CD8-positive, alpha-beta memory T cell (primary cell): ENCODE data around the gene PIWIL1. TPM values are rescaled to one million over a fixed set of nuclear protein-coding genes. Genes with fewer than 3 reads are reported as not detected.

Experiments
- CTCF ChIA-PET: fragments of 350-600 bp; sonication (Branson Sonifier 250); formaldehyde crosslinking; loops from one replicate; lab custom pipeline; 2021; ENCODE audit warnings: antibody characterized with exemption; lab: Charles Lee
- POLR2A ChIA-PET: fragments of 350-600 bp; sonication (Branson Sonifier 250); formaldehyde crosslinking; loops from one replicate; lab custom pipeline; 2021; ENCODE audit warnings: antibody characterized with exemption; lab: Charles Lee
- DNase-seq, 5 donors: peaks; one replicate each; pipeline versions ENCODE4 v3.0.0 to v3.0.0-alpha.2; 2020 to 2022; ENCODE audit warnings: mixed read lengths in 1 of 5
- H3K27ac ChIP-seq: one replicate; pipeline ENCODE4 v1.7.0; 2013; ENCODE audit warnings: low read depth, mild to moderate bottlenecking, low read length, moderate library complexity
- H3K27me3 ChIP-seq: 2 replicates; pipeline ENCODE4 v1.7.0; 2013; ENCODE audit warnings: low read length, mild to moderate bottlenecking; ENCODE audit not compliant: insufficient read depth, poor library complexity, severe bottlenecking
- H3K36me3 ChIP-seq: 2 replicates; pipeline ENCODE4 v1.7.0; 2013; ENCODE audit warnings: mild to moderate bottlenecking, low read length, moderate library complexity; ENCODE audit not compliant: insufficient read depth
- H3K4me1 ChIP-seq: 2 replicates; pipeline ENCODE4 v1.7.0; 2013; ENCODE audit warnings: mild to moderate bottlenecking, low read length, moderate library complexity; ENCODE audit not compliant: insufficient read depth
- H3K4me3 ChIP-seq: 2 replicates; pipeline ENCODE4 v1.7.0; 2013; ENCODE audit warnings: mild to moderate bottlenecking, low read length
- H3K9me3 ChIP-seq: 2 replicates; pipeline ENCODE4 v1.7.0; 2013; ENCODE audit warnings: mild to moderate bottlenecking, low read length
- H3K27ac Mint-ChIP-seq, 8 donors: one replicate each; pipeline ENCODE4 v1.8.0; 2020 to 2021; ENCODE audit warnings: mixed read lengths in 8 of 8, mild to moderate bottlenecking in 6 of 8, inconsistent platforms in 3 of 8, moderate library complexity in 3 of 8
- H3K27me3 Mint-ChIP-seq, 2 donors: one replicate each; pipeline ENCODE4 v1.8.0; 2020 to 2021; ENCODE audit warnings: mixed read lengths in 2 of 2, mild to moderate bottlenecking in 1 of 2, moderate library complexity in 1 of 2
- H3K36me3 Mint-ChIP-seq, 3 donors: one replicate each; pipeline ENCODE4 v1.8.0; 2020 to 2021; ENCODE audit warnings: mixed read lengths in 3 of 3, inconsistent platforms in 1 of 3, mild to moderate bottlenecking in 1 of 3
- H3K4me1 Mint-ChIP-seq, 3 donors: one replicate each; pipeline ENCODE4 v1.8.0; 2020 to 2021; ENCODE audit warnings: mixed read lengths in 3 of 3, inconsistent platforms in 1 of 3, mild to moderate bottlenecking in 1 of 3
- H3K4me3 Mint-ChIP-seq, 7 donors: one replicate each; pipeline ENCODE4 v1.8.0; 2020 to 2021; ENCODE audit warnings: mixed read lengths in 7 of 7, mild to moderate bottlenecking in 6 of 7, moderate library complexity in 4 of 7, inconsistent platforms in 2 of 7
- H3K9me3 Mint-ChIP-seq, 5 donors: one replicate each; pipeline ENCODE4 v1.8.0; 2020 to 2022; ENCODE audit warnings: mixed read lengths in 5 of 5, mild to moderate bottlenecking in 3 of 5, moderate library complexity in 2 of 5, inconsistent platforms in 1 of 5
- polyA plus RNA-seq: library from polyadenylated mRNA; unstranded; fragments of 300-500 nt; fragmentation: Illumina TruSeq; gene quantifications from one replicate; pipeline ENCODE4 v1.2.3, GENCODE V29; 2021
- total RNA-seq, 2 experiments: library from RNA; stranded (reverse); gene quantifications; one replicate each; pipeline ENCODE4 v1.2.3, GENCODE V29; 2021

Gene PIWIL1
- total and polyA plus RNA-seq, 3 experiments from 2014 or later, result not detected

DNA sequence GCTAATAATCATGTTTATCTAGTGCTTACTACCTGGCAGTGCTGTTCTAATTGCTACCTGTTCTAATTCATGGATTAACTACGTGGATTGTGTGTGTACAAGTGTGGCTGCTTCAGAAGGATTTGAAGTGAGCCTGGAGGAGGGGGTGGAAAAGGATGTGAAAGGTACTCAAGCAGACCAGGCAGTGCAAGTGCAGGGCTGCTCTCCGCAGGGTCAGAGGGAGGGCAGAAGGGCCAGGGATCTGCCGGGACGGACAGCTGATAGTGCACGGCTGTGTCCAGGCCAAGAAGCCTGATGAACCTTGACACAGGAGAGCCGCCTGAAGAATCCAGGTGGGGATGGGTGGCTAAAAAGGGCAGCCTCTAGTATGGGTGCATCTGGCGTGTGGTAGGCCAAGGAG is 28.5 kb downstream of the PIWIL1 start:
- no peaks in the 10 kb centered on the region for H3K4me1 ChIP-seq
- no peaks in the 10 kb centered on the region for H3K9me3 ChIP-seq
- no peaks in the 10 kb centered on the region for H3K36me3 ChIP-seq
- POLR2A ChIA-PET, result no interaction called here
- CTCF ChIA-PET, result no interaction called here
- H3K4me1 Mint-ChIP-seq, result no peaks in the 10 kb centered on the region
- peaks cover 0 to 3% (median 0%) of the 10 kb centered on the region in 5 donors for H3K9me3 Mint-ChIP-seq
- no peak for DNase-seq
- no peak overlapping the region for H3K27ac ChIP-seq
- peaks cover 2 to 4% of the 10 kb centered on the region in 2 donors for H3K27me3 Mint-ChIP-seq
- H3K4me3 Mint-ChIP-seq, result no peak overlapping the region
- H3K36me3 Mint-ChIP-seq, result no peaks in the 10 kb centered on the region
- no peak overlapping the region for H3K4me3 ChIP-seq
- H3K27ac Mint-ChIP-seq, result no peak overlapping the region
- no peaks in the 10 kb centered on the region for H3K27me3 ChIP-seq

DNA sequence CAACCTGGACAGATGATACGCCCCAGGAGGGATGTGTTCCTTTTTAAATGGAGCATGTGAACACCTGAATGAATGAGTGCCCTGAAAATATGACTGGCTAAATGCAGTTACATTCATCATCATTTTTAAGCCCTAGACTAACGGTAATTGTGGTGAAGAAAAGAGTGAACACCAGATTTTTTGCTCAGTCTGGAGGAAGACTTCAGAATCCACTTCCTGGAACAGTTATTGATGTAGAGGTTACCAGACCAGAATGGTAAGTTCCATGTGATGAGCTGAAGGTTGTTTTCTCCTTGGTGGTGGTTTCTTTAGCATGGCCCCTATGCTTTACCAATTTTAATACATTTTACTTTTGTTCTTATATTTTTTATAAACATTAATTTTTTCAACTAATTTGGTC is 29.3 kb downstream of the PIWIL1 start:
- no peak overlapping the region for H3K27ac Mint-ChIP-seq
- no peak for DNase-seq

DNA sequence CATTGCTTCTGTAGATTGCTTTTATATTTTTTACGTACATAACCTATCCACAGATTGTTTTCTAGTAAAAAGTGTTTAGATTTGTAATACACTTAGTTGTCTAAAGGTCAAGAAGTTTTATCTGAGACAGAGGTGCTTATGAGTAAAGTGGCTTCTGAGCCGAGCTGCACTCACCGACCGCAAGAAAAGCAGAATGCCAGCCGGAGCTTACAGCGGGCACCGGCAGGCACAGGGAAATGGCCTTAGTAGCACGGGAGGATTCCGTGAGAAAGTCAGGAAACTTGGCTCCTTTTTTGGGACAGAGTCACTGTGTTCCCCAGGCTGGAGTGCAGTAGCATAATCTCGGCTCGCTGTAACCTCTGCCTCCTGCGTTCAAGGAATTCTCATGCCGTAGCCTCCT is 29.8 kb downstream of the PIWIL1 start:
- no peak for DNase-seq
- H3K36me3 ChIP-seq, result no peaks in the 10 kb centered on the region
- H3K27ac ChIP-seq, result no peak overlapping the region
- H3K4me3 Mint-ChIP-seq, result no peak overlapping the region
- peaks cover 0 to 3% (median 0%) of the 10 kb centered on the region in 5 donors for H3K9me3 Mint-ChIP-seq
- no peak overlapping the region for H3K27ac Mint-ChIP-seq
- H3K4me1 ChIP-seq, result no peaks in the 10 kb centered on the region
- no peak overlapping the region for H3K4me3 ChIP-seq
- ChIA-PET POLR2A (no interaction called here), CTCF (no interaction called here)
- peaks cover 2 to 4% of the 10 kb centered on the region in 2 donors for H3K27me3 Mint-ChIP-seq
- no peaks in the 10 kb centered on the region for H3K4me1 Mint-ChIP-seq
- H3K36me3 Mint-ChIP-seq, result no peaks in the 10 kb centered on the region
- no peaks in the 10 kb centered on the region for H3K27me3 ChIP-seq
- no peaks in the 10 kb centered on the region for H3K9me3 ChIP-seq

More for the DNA sequence above, 29.3 kb downstream of the PIWIL1 start:
- Mint-ChIP-seq H3K27me3 (peaks cover 2 to 4% of the 10 kb centered on the region in 2 donors), H3K9me3 (peaks cover 0 to 3% (median 0%) of the 10 kb centered on the region in 5 donors), H3K4me1 (no peaks in the 10 kb centered on the region), H3K4me3 (no peak overlapping the region), H3K36me3 (no peaks in the 10 kb centered on the region)
- no peaks in the 10 kb centered on the region for H3K4me1 ChIP-seq
- no peak overlapping the region for H3K4me3 ChIP-seq
- H3K27ac ChIP-seq, result no peak overlapping the region
- H3K9me3 ChIP-seq, result no peaks in the 10 kb centered on the region
- ChIA-PET POLR2A (no interaction called here), CTCF (no interaction called here)
- H3K36me3 ChIP-seq, result no peaks in the 10 kb centered on the region
- H3K27me3 ChIP-seq, result no peaks in the 10 kb centered on the region

DNA sequence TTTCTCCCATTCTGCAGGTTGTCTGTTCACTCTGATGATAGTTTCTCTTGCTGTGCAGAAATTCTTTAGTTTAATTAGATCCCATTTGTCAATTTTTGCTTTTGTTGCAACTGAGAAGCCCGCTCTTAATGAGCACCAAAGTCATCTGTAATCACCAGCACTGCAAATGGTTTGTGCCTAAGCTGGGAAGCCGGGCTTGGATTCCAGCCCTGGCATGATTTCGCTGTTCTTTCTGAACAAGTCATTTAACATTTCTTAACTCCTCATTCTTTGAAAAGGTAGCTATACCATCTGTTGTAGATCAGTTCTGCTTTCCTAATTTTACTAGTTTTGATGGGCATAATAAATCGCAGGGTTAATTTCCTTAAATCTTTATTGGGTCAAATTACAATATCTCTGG is 32.1 kb downstream of the PIWIL1 start:
- peaks cover 0 to 3% of the 10 kb centered on the region in 2 donors for H3K27me3 Mint-ChIP-seq
- Histone ChIP-seq H3K27me3 (no peaks in the 10 kb centered on the region), H3K4me1 (no peaks in the 10 kb centered on the region), H3K9me3 (no peaks in the 10 kb centered on the region), H3K4me3 (no peak overlapping the region), H3K36me3 (no peaks in the 10 kb centered on the region), H3K27ac (no peak overlapping the region)
- no peak overlapping the region for H3K27ac Mint-ChIP-seq
- peaks cover 0 to 3% (median 0%) of the 10 kb centered on the region in 5 donors for H3K9me3 Mint-ChIP-seq
- CTCF ChIA-PET, result no interaction called here
- POLR2A ChIA-PET, result no interaction called here
- H3K4me3 Mint-ChIP-seq, result no peak overlapping the region
- no peaks in the 10 kb centered on the region for H3K36me3 Mint-ChIP-seq
- no peaks in the 10 kb centered on the region for H3K4me1 Mint-ChIP-seq
- no peak for DNase-seq

DNA sequence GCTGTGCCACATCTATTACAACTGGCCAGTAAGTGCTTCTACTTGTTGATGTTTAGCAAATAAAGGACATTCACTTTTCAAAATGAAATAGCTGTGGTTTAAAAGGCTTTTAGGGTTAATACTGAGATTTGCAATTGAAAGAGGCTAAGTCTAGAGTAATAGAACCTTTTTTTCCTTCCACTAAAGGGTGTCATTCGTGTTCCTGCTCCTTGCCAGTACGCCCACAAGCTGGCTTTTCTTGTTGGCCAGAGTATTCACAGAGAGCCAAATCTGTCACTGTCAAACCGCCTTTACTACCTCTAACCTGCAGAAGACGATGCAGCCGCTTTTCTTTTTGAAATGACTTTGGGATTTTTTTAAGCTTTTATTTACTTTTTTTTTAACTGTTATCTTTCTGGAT is 33.6 kb downstream of the PIWIL1 start:
- Mint-ChIP-seq H3K27me3 (peaks cover 0 to 5% of the 10 kb centered on the region in 2 donors), H3K4me1 (no peaks in the 10 kb centered on the region)

DNA sequence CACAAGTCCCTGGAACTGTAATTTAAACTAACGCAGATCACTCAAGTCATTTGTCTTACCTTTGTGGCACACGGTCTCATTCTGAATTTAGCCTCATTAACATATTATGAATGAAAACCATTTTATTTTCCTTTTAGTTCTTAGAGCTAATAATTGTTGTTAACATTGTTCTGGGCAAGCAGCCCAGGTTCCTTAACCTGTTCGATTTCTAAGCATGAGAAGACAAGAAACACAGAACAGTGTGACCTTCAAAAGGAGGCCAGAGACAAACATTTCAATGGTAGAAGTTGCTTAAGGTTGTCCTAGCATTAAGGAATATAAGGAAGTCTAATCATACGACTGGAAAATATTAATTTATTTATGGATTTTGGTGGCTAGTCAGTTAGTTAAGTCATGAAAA is 35.2 kb downstream of the PIWIL1 start:
- Histone ChIP-seq H3K4me1 (no peaks in the 10 kb centered on the region), H3K36me3 (no peaks in the 10 kb centered on the region), H3K9me3 (no peaks in the 10 kb centered on the region), H3K27ac (no peak overlapping the region), H3K27me3 (no peaks in the 10 kb centered on the region), H3K4me3 (no peak overlapping the region)
- H3K4me3 Mint-ChIP-seq, result no peak overlapping the region
- H3K4me1 Mint-ChIP-seq, result no peaks in the 10 kb centered on the region
- DNase-seq, result no peak
- no peak overlapping the region for H3K27ac Mint-ChIP-seq
- ChIA-PET POLR2A (no interaction called here), CTCF (no interaction called here)
- no peaks in the 10 kb centered on the region for H3K36me3 Mint-ChIP-seq
- peaks cover 3 to 5% of the 10 kb centered on the region in 2 donors for H3K27me3 Mint-ChIP-seq
- H3K9me3 Mint-ChIP-seq, result peaks cover 0 to 12% (median 2%) of the 10 kb centered on the region in 5 donors

More for the DNA sequence above, 33.6 kb downstream of the PIWIL1 start:
- H3K4me3 Mint-ChIP-seq, result no peak overlapping the region
- H3K27ac Mint-ChIP-seq, result no peak overlapping the region
- no peak for DNase-seq
- peaks cover 0 to 5% (median 3%) of the 10 kb centered on the region in 5 donors for H3K9me3 Mint-ChIP-seq
- H3K27ac ChIP-seq, result no peak overlapping the region
- H3K36me3 ChIP-seq, result no peaks in the 10 kb centered on the region
- no peaks in the 10 kb centered on the region for H3K9me3 ChIP-seq
- ChIA-PET POLR2A (no interaction called here), CTCF (no interaction called here)
- H3K36me3 Mint-ChIP-seq, result no peaks in the 10 kb centered on the region
- no peaks in the 10 kb centered on the region for H3K4me1 ChIP-seq
- no peaks in the 10 kb centered on the region for H3K27me3 ChIP-seq
- no peak overlapping the region for H3K4me3 ChIP-seq

DNA sequence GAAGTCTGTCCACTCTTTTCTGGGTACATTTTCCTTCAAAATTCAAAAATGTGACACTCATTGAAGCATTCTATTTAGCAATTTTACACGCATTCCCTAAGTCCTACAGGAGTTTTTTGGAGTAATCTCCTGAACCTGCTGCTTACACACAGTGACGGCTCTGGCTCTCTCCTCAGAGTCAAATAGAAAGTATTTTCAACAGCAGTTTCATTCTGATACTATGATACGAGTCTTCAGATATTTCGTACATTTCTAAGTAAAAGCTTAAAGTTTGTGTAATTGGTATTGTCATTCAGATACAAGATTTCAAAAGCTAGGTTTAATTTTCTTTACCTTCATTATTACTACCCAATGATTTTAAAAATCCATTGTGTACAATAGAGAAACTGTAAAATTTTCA is 36.4 kb downstream of the PIWIL1 start:
- Histone ChIP-seq H3K27ac (no peak overlapping the region), H3K9me3 (no peaks in the 10 kb centered on the region), H3K27me3 (no peaks in the 10 kb centered on the region), H3K4me1 (no peaks in the 10 kb centered on the region), H3K4me3 (no peak overlapping the region), H3K36me3 (no peaks in the 10 kb centered on the region)
- no peaks in the 10 kb centered on the region for H3K4me1 Mint-ChIP-seq
- H3K27ac Mint-ChIP-seq, result no peak overlapping the region
- peaks cover 3% of the 10 kb centered on the region in 2 donors for H3K27me3 Mint-ChIP-seq
- POLR2A ChIA-PET, result no interaction called here
- no peaks in the 10 kb centered on the region for H3K36me3 Mint-ChIP-seq
- CTCF ChIA-PET, result no interaction called here
- no peak overlapping the region for H3K4me3 Mint-ChIP-seq
- peaks cover 0 to 12% (median under 1%) of the 10 kb centered on the region in 5 donors for H3K9me3 Mint-ChIP-seq
- no peak for DNase-seq

DNA sequence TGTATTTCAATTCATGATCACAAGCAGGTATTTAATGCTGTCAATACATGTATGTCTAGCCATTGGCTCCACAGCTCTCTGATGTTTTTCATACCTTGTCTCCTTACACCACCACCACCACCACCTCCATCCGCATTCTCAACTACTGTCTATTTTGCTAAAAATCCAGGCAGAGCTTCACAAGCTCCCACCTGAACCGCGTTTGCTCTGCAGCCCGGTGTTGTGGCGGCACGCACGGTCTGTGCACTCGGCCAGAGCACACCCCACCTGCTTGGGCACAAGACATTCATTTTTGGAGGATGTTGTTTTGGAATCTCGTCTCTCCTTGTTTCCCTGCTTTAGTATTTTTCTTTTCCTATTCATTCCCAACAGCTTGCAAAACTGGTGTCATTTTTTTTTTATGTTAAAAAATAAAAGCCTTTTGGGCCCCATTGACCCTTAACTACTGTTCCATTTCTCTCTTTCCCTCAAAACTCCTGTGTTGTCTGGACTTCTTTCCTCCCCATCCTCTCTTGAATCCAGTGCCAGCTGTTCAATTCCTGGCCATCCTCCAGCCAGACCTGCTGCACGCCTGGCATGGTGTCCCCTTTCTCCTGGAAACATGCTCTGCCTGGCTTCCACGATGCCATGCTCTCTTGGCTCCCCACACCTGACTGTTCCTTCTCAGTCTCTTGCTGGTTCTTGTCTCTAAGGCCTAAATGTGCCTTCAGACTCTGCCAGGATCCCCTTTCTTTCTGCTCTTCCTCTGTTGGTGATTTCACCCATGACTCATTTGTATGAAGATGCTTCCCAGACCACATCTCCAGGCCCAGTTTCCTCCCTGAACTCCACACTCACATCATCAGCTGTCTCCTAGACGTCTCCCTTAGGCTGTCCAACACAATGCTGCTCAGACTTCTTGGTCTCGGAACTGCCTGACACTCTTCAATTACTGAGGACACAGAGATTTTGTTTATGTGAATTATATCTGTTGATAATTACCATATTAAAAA is 37.9 kb downstream of the PIWIL1 start:
- DNase-seq, result no peak
- Histone ChIP-seq H3K4me3 (no peak overlapping the region), H3K27ac (no peak overlapping the region), H3K36me3 (no peaks in the 10 kb centered on the region), H3K9me3 (no peaks in the 10 kb centered on the region), H3K4me1 (no peaks in the 10 kb centered on the region), H3K27me3 (no peaks in the 10 kb centered on the region)
- POLR2A ChIA-PET, result no interaction called here
- H3K27me3 Mint-ChIP-seq, result peaks cover 3% of the 10 kb centered on the region in 2 donors
- CTCF ChIA-PET, result no interaction called here
- H3K4me3 Mint-ChIP-seq, result no peak overlapping the region
- H3K4me1 Mint-ChIP-seq, result no peaks in the 10 kb centered on the region
- H3K9me3 Mint-ChIP-seq, result peaks cover 0 to 12% (median 2%) of the 10 kb centered on the region in 5 donors
- no peaks in the 10 kb centered on the region for H3K36me3 Mint-ChIP-seq
- no peak overlapping the region for H3K27ac Mint-ChIP-seq
